ENCODE measurements around the gene KRT6A.
"Not testable (repeated sequence)": the region's sequence is repeated elsewhere in the genome, so short reads cannot be mapped to it uniquely, and the experiment has no call there.

KRT6A gene

GRCh38 chr12:52506858-52507715 is 14.0 kb upstream of the KRT6A start:
- in situ Hi-C loops (cut with HindIII; ENCODE audit: low sequenced_read_pairs): no loop called here

- in situ Hi-C loops (cut with HindIII; ENCODE audit: low sequenced_read_pairs): no loop called here
Observed at GRCh38 chr12:52502877-52503276, 9.8 kb upstream of the KRT6A start.

- in situ Hi-C loops (cut with HindIII; ENCODE audit: low sequenced_read_pairs): no loop called here
Observed at GRCh38 chr12:52501490-52501889, 8.4 kb upstream of the KRT6A start.

GRCh38 chr12:52500574-52500973 is 7.5 kb upstream of the KRT6A start:
- in situ Hi-C loops (cut with HindIII; ENCODE audit: low sequenced_read_pairs): not testable (repeated sequence)

GRCh38 chr12:52499806-52500560 is 6.9 kb upstream of the KRT6A start:
- in situ Hi-C loops (cut with HindIII; ENCODE audit: low sequenced_read_pairs): loop anchor here (5.0 kb wide), 1 partner anchor 58 kb away; no protein-coding TSS in a partner anchor

- in situ Hi-C loops (cut with HindIII; ENCODE audit: low sequenced_read_pairs): loop anchor here (5.0 kb wide), 1 partner anchor 57 kb away; no protein-coding TSS in a partner anchor
Observed at GRCh38 chr12:52498946-52499345, 5.9 kb upstream of the KRT6A start.

- in situ Hi-C loops (cut with HindIII; ENCODE audit: low sequenced_read_pairs): loop anchor here (5.0 kb wide), 1 partner anchor 56 kb away; no protein-coding TSS in a partner anchor
Observed at GRCh38 chr12:52497975-52498374, 4.9 kb upstream of the KRT6A start.

- in situ Hi-C loops (cut with HindIII; ENCODE audit: low sequenced_read_pairs): loop anchor here (5.0 kb wide), 1 partner anchor 54 kb away; no protein-coding TSS in a partner anchor
Observed at GRCh38 chr12:52496590-52497071, 3.6 kb upstream of the KRT6A start.

GRCh38 chr12:52496054-52496453 is 3.0 kb upstream of the KRT6A start:
- in situ Hi-C loops (cut with HindIII; ENCODE audit: low sequenced_read_pairs): loop anchor here (5.0 kb wide), 1 partner anchor 54 kb away; no protein-coding TSS in a partner anchor

GRCh38 chr12:52495389-52495788 is 2.3 kb upstream of the KRT6A start:
- in situ Hi-C loops (cut with HindIII; ENCODE audit: low sequenced_read_pairs): loop anchor here (5.0 kb wide), 1 partner anchor 53 kb away; no protein-coding TSS in a partner anchor

GRCh38 chr12:52494518-52494917 is 1.5 kb upstream of the KRT6A start:
- in situ Hi-C loops (cut with HindIII; ENCODE audit: low sequenced_read_pairs): no loop called here

GRCh38 chr12:52494100-52494499 is 1.0 kb upstream of the KRT6A start:
- in situ Hi-C loops (cut with HindIII; ENCODE audit: low sequenced_read_pairs): no loop called here

- in situ Hi-C loops (cut with HindIII; ENCODE audit: low sequenced_read_pairs): not testable (repeated sequence)
Observed at GRCh38 chr12:52492405-52492804, 652 bp downstream of the KRT6A start.

- in situ Hi-C loops (cut with HindIII; ENCODE audit: low sequenced_read_pairs): not testable (repeated sequence)
Observed at GRCh38 chr12:52491495-52491894, 1.6 kb downstream of the KRT6A start.

- in situ Hi-C loops (cut with HindIII; ENCODE audit: low sequenced_read_pairs): no loop called here
Observed at GRCh38 chr12:52488736-52489135, 4.3 kb downstream of the KRT6A start.

- in situ Hi-C loops (cut with HindIII; ENCODE audit: low sequenced_read_pairs): not testable (repeated sequence)
Observed at GRCh38 chr12:52487744-52488443, 5.2 kb downstream of the KRT6A start.

GRCh38 chr12:52487211-52487610 is 5.8 kb downstream of the KRT6A start:
- in situ Hi-C loops (cut with HindIII; ENCODE audit: low sequenced_read_pairs): no loop called here

- in situ Hi-C loops (cut with HindIII; ENCODE audit: low sequenced_read_pairs): no loop called here
Observed at GRCh38 chr12:52486166-52487105, 6.6 kb downstream of the KRT6A start.

GRCh38 chr12:52480073-52480472 is 13.0 kb downstream of the KRT6A start:
- in situ Hi-C loops (cut with HindIII; ENCODE audit: low sequenced_read_pairs): loop anchor here (5.0 kb wide), 1 partner anchor 92 kb away; the partner anchor contains the start of gene KRT74

- in situ Hi-C loops (cut with HindIII; ENCODE audit: low sequenced_read_pairs): no loop called here
Observed at GRCh38 chr12:52477651-52478050, 15.4 kb downstream of the KRT6A start.

All from endothelial cell of hepatic sinusoid (primary cell).